CD4-positive, alpha-beta T cell treated with Interleukin-15 for 4 hours (primary cell): ENCODE measurements around the gene SCIN.
"Not testable (repeated sequence)": the region's sequence is repeated elsewhere in the genome, so short reads cannot be mapped to it uniquely, and the experiment has no call there.

ENCODE experiments used
- DNase-seq: peaks from one replicate; pipeline ENCODE4 v3.0.0-alpha.2; 2020; ENCODE audit warnings: low spot score

The SCIN gene

GRCh38 chr7:12648704-12649261 is 78.3 kb downstream of the SCIN start:
- DNase-seq: no peak

GRCh38 chr7:12649348-12649747 is 78.8 kb downstream of the SCIN start:
- DNase-seq: no peak

GRCh38 chr7:12650080-12650479 is 79.6 kb downstream of the SCIN start:
- DNase-seq: no peak

GRCh38 chr7:12653110-12653509 is 82.6 kb downstream of the SCIN start:
- no peak for DNase-seq

GRCh38 chr7:12653518-12653917 is 83.0 kb downstream of the SCIN start:
- DNase-seq: no peak

- DNase-seq: no peak
These were observed 84.6 kb downstream of the SCIN start for GRCh38 chr7:12655161-12655560.

- not testable (repeated sequence) for DNase-seq
These were observed 89.9 kb downstream of the SCIN start for GRCh38 chr7:12660423-12660822.

- DNase-seq: not testable (repeated sequence)
These were observed 90.5 kb downstream of the SCIN start for GRCh38 chr7:12660986-12661385.

- no peak for DNase-seq
These were observed 91.1 kb downstream of the SCIN start for GRCh38 chr7:12661581-12661980.

GRCh38 chr7:12670000-12670729 is 99.6 kb downstream of the SCIN start:
- DNase-seq: no peak

GRCh38 chr7:12670743-12671520 is 100.4 kb downstream of the SCIN start:
- no peak for DNase-seq

- DNase-seq: not testable (repeated sequence)
These were observed 102.9 kb downstream of the SCIN start for GRCh38 chr7:12673436-12673835.

- DNase-seq: no peak
These were observed 103.5 kb downstream of the SCIN start for GRCh38 chr7:12674053-12674452.

- DNase-seq: peak; percentile 73
These were observed 104.3 kb downstream of the SCIN start for GRCh38 chr7:12674861-12675260.

GRCh38 chr7:12683678-12684585 is 113.4 kb downstream of the SCIN start:
- DNase-seq: no peak

GRCh38 chr7:12684733-12685132 is 114.2 kb downstream of the SCIN start:
- DNase-seq: no peak

GRCh38 chr7:12685550-12685949 is 115.0 kb downstream of the SCIN start:
- peak; percentile 44 for DNase-seq

- peak; percentile 97 for DNase-seq
These were observed 115.8 kb downstream of the SCIN start for GRCh38 chr7:12686234-12686890.

GRCh38 chr7:12686891-12687717 is 116.6 kb downstream of the SCIN start, which contains the start of gene ARL4A:
Gene ARL4A, plus strand, starts transcription at chr7:12687633. Its CDS starts 622 bp downstream, at chr7:12688255.
- DNase-seq: peak; percentile 92

GRCh38 chr7:12687718-12688171 is 117.2 kb downstream of the SCIN start:
- DNase-seq: no peak
